ENCODE data around the gene MED13L.

- TF ChIP-seq CTCF (optimal IDR thresholded peaks at IDR 0.05 in 1 of 3, IDR thresholded peaks at IDR 0.05 in 1 of 3, conservative IDR thresholded peaks at IDR 0.05 in 1 of 3; ENCODE audit: extremely low read depth in 1 of 3, insufficient read depth in 2 of 3, low read length in 3 of 3) (no peak), EZH2 (IDR thresholded peaks at IDR 0.05; ENCODE audit: low read length) (no peak)
Observed at GRCh38 chr12:116033765-116034164, 243.7 kb downstream of the MED13L start.

Measured in keratinocyte (primary cell).